IPS-15b (cell line): ENCODE measurements around the gene LMF2.
A peak's percentile ranks its signal among the peaks of the same experiment; 100 is the strongest.

Source experiments
- H3K27me3 ChIP-seq: one replicate; pipeline ENCODE4 v1.6.1; 2013; ENCODE audit warnings: low read length; ENCODE audit not compliant: control insufficient read depth, insufficient read depth
- H3K36me3 ChIP-seq: one replicate; pipeline ENCODE4 v1.6.1; 2013; ENCODE audit warnings: low read length; ENCODE audit not compliant: control insufficient read depth, insufficient read depth
- H3K4me1 ChIP-seq: one replicate; pipeline ENCODE4 v1.6.1; 2013; ENCODE audit warnings: mild to moderate bottlenecking, low read length; ENCODE audit not compliant: control insufficient read depth, insufficient read depth
- H3K4me3 ChIP-seq: one replicate; pipeline ENCODE4 v1.5.1; 2013; ENCODE audit warnings: low read depth, low read length
- H3K9ac ChIP-seq: one replicate; pipeline ENCODE4 v1.6.1; 2013; ENCODE audit warnings: low read depth, mild to moderate bottlenecking, low read length
- H3K9me3 ChIP-seq: one replicate; pipeline ENCODE4 v1.6.1; 2013; ENCODE audit warnings: mild to moderate bottlenecking, low read length; ENCODE audit not compliant: control insufficient read depth, insufficient read depth

Gene LMF2

GRCh38 chr22:50532824-50533796, 25.6 kb upstream of the LMF2 start:
- Histone ChIP-seq H3K9me3 (no peaks in the 10 kb centered on the region), H3K9ac (no peak overlapping the region), H3K36me3 (no peaks in the 10 kb centered on the region), H3K27me3 (peaks cover 52% of the 10 kb centered on the region), H3K4me3 (no peak overlapping the region), H3K4me1 (no peaks in the 10 kb centered on the region)

GRCh38 chr22:50531962-50532674, 24.6 kb upstream of the LMF2 start:
- H3K36me3 ChIP-seq = no peaks in the 10 kb centered on the region
- H3K4me1 ChIP-seq = no peaks in the 10 kb centered on the region
- no peak overlapping the region for H3K9ac ChIP-seq
- no peaks in the 10 kb centered on the region for H3K9me3 ChIP-seq
- peak overlapping the region; percentile 59 for H3K4me3 ChIP-seq
- H3K27me3 ChIP-seq = peaks cover 62% of the 10 kb centered on the region

- Histone ChIP-seq H3K9me3 (no peaks in the 10 kb centered on the region), H3K36me3 (no peaks in the 10 kb centered on the region), H3K9ac (no peak overlapping the region), H3K4me1 (no peaks in the 10 kb centered on the region), H3K4me3 (peak overlapping the region; percentile 59), H3K27me3 (peaks cover 64% of the 10 kb centered on the region)
These were observed 24.1 kb upstream of the LMF2 start for GRCh38 chr22:50531546-50531961.

- Histone ChIP-seq H3K9me3 (no peaks in the 10 kb centered on the region), H3K9ac (no peak overlapping the region), H3K27me3 (peaks cover 64% of the 10 kb centered on the region), H3K36me3 (no peaks in the 10 kb centered on the region), H3K4me1 (no peaks in the 10 kb centered on the region), H3K4me3 (peak overlapping the region; percentile 59)
These were observed 23.5 kb upstream of the LMF2 start for GRCh38 chr22:50530877-50531545.

GRCh38 chr22:50530580-50530876, 23.0 kb upstream of the LMF2 start:
- H3K4me3 ChIP-seq = peak overlapping the region; percentile 59
- H3K9ac ChIP-seq = no peak overlapping the region
- H3K36me3 ChIP-seq = no peaks in the 10 kb centered on the region
- peaks cover 64% of the 10 kb centered on the region for H3K27me3 ChIP-seq
- H3K9me3 ChIP-seq = no peaks in the 10 kb centered on the region
- H3K4me1 ChIP-seq = no peaks in the 10 kb centered on the region

GRCh38 chr22:50529897-50530579, 22.5 kb upstream of the LMF2 start, which contains the start of gene TYMP:
TSS of gene TYMP (minus strand) at chr22:50530012. CDS start at chr22:50529709, 303 bp downstream.
- no peak within 1 kb of the TSS for H3K9ac ChIP-seq
- peak within 1 kb of the TSS; percentile 59 for H3K4me3 ChIP-seq

GRCh38 chr22:50529416-50529896, 22.0 kb upstream of the LMF2 start:
- Histone ChIP-seq H3K27me3 (peaks cover 64% of the 10 kb centered on the region), H3K9me3 (no peaks in the 10 kb centered on the region), H3K36me3 (no peaks in the 10 kb centered on the region), H3K9ac (no peak overlapping the region), H3K4me3 (peak overlapping the region; percentile 59), H3K4me1 (no peaks in the 10 kb centered on the region)

More at GRCh38 chr22:50529897-50530579, 22.5 kb upstream of the LMF2 start, which contains the start of gene TYMP:
- Histone ChIP-seq H3K4me1 (no peaks in the 10 kb centered on the region), H3K27me3 (peaks cover 64% of the 10 kb centered on the region), H3K36me3 (no peaks in the 10 kb centered on the region), H3K9me3 (no peaks in the 10 kb centered on the region)

- Histone ChIP-seq H3K9ac (no peak overlapping the region), H3K9me3 (no peaks in the 10 kb centered on the region), H3K36me3 (peaks cover under 1% of the 10 kb centered on the region), H3K4me3 (no peak overlapping the region), H3K4me1 (no peaks in the 10 kb centered on the region), H3K27me3 (peaks cover 61% of the 10 kb centered on the region)
These were observed 21.3 kb upstream of the LMF2 start for GRCh38 chr22:50528682-50529415.

GRCh38 chr22:50527921-50528681, 20.6 kb upstream of the LMF2 start:
- no peak overlapping the region for H3K4me3 ChIP-seq
- no peaks in the 10 kb centered on the region for H3K4me1 ChIP-seq
- peaks cover 55% of the 10 kb centered on the region for H3K27me3 ChIP-seq
- H3K9me3 ChIP-seq = no peaks in the 10 kb centered on the region
- H3K36me3 ChIP-seq = peaks cover 7% of the 10 kb centered on the region
- H3K9ac ChIP-seq = no peak overlapping the region
